ENCODE results near the gene SLFNL1. TPM values are rescaled to one million over a fixed set of nuclear protein-coding genes. Genes with fewer than 3 reads are reported as not detected.

SLFNL1 gene
- total RNA-seq, 1 experiment from 2014 or later = not detected

- no peak for DNase-seq (ENCODE audit: low read depth)
Measured at GRCh38 chr1:41020109-41020576, 1.4 kb downstream of the SLFNL1 start.

GRCh38 chr1:41019353-41019745 is 2.2 kb downstream of the SLFNL1 start:
- no peak for DNase-seq (ENCODE audit: low read depth)

- DNase-seq (ENCODE audit: low read depth) = no peak
Measured at GRCh38 chr1:41018018-41018410, 3.5 kb downstream of the SLFNL1 start.

- DNase-seq (ENCODE audit: low read depth) = no peak
Measured at GRCh38 chr1:41017141-41018017, 4.1 kb downstream of the SLFNL1 start.

- no peak for DNase-seq (ENCODE audit: low read depth)
Measured at GRCh38 chr1:41015897-41016470, 5.5 kb downstream of the SLFNL1 start.

- no peak for DNase-seq (ENCODE audit: low read depth)
Measured at GRCh38 chr1:41015281-41015896, 6.1 kb downstream of the SLFNL1 start.

GRCh38 chr1:41014871-41015270 is 6.7 kb downstream of the SLFNL1 start:
- DNase-seq (ENCODE audit: low read depth) = no peak

GRCh38 chr1:41013796-41014195 is 7.7 kb downstream of the SLFNL1 start:
- no peak for DNase-seq (ENCODE audit: low read depth)

GRCh38 chr1:41013024-41013423 is 8.5 kb downstream of the SLFNL1 start:
- no peak for DNase-seq (ENCODE audit: low read depth)

- no peak for DNase-seq (ENCODE audit: low read depth)
Measured at GRCh38 chr1:41010345-41010744, 11.2 kb downstream of the SLFNL1 start.

GRCh38 chr1:41009466-41009865 is 12.1 kb downstream of the SLFNL1 start:
- DNase-seq (ENCODE audit: low read depth) = peak; percentile 31

- DNase-seq (ENCODE audit: low read depth) = no peak
Measured at GRCh38 chr1:41006942-41007865, 14.3 kb downstream of the SLFNL1 start.

GRCh38 chr1:41005876-41006275 is 15.6 kb downstream of the SLFNL1 start:
- no peak for DNase-seq (ENCODE audit: low read depth)

GRCh38 chr1:41003640-41004220 is 17.8 kb downstream of the SLFNL1 start:
- DNase-seq (ENCODE audit: low read depth) = peak; percentile 98

GRCh38 chr1:41003127-41003639 is 18.3 kb downstream of the SLFNL1 start:
- no peak for DNase-seq (ENCODE audit: low read depth)

GRCh38 chr1:40998668-40999067 is 22.9 kb downstream of the SLFNL1 start:
- no peak for DNase-seq (ENCODE audit: low read depth)

GRCh38 chr1:40997096-40997495 is 24.4 kb downstream of the SLFNL1 start:
- no peak for DNase-seq (ENCODE audit: low read depth)

- DNase-seq (ENCODE audit: low read depth) = no peak
Measured at GRCh38 chr1:40989066-40989465, 32.5 kb downstream of the SLFNL1 start.

- no peak for DNase-seq (ENCODE audit: low read depth)
Measured at GRCh38 chr1:40988280-40988679, 33.2 kb downstream of the SLFNL1 start.

GRCh38 chr1:40987439-40988276 is 33.9 kb downstream of the SLFNL1 start:
- no peak for DNase-seq (ENCODE audit: low read depth)
